ENCODE results near the gene GCAT. TPM values are rescaled to one million over a fixed set of nuclear protein-coding genes. Genes with fewer than 3 reads are reported as not detected.

GCAT gene
- total and polyA plus RNA-seq, 11 donors, result 25.2 to 83.6 (median 39.7) TPM

GRCh38 chr22:37801946-37802309 lies 5.8 kb upstream of the GCAT start:
- ATAC-seq, result no peak
- Histone ChIP-seq H3K27me3 (peaks cover 0 to 2% (median 0%) of the 10 kb centered on the region in 9 donors), H3K9me3 (no peaks in the 10 kb centered on the region), H3K4me1 (peaks cover 0 to 42% (median 19%) of the 10 kb centered on the region in 12 donors), H3K36me3 (no peaks in the 10 kb centered on the region), H3K4me3 (peak overlapping the region; percentile 54 to 83 (median 66)), H3K27ac (peak overlapping the region in 4 of 12 donors; percentile 40 to 69 (median 52))
- intact Hi-C loops (cut with DNase I), result loop anchor here in 3 of 10 donors (2.0 to 10.0 kb wide), 3 partner anchors 47 to 53 kb away; no protein-coding TSS in a partner anchor
- no peak for DNase-seq
- 7 to 8% (median 8%) methylated on average over 13 of the region's 13 CpGs for WGBS, 4 donors
- TF ChIP-seq CTCF (IDR thresholded peaks at IDR 0.05), result no peak
- TF ChIP-seq POLR2A (IDR thresholded peaks at IDR 0.05), result no peak

- intact Hi-C loops (cut with DNase I), result loop anchor here in 3 of 10 donors (2.0 to 10.0 kb wide), 3 partner anchors 48 to 54 kb away; no protein-coding TSS in a partner anchor
- peaks cover 0 to 43% (median 21%) of the 10 kb centered on the region in 12 donors for H3K4me1 ChIP-seq
- H3K4me3 ChIP-seq, result peak overlapping the region; percentile 54 to 83 (median 66)
- H3K27ac ChIP-seq, result peak overlapping the region in 7 of 12 donors; percentile 40 to 69 (median 53)
- DNase-seq (peak; percentile 71 to 80 (median 73)), ATAC-seq (peak in 3 of 4 donors; percentile 16 to 29 (median 26))
- no peaks in the 10 kb centered on the region for H3K36me3 ChIP-seq
- H3K9me3 ChIP-seq, result no peaks in the 10 kb centered on the region
- TF ChIP-seq CTCF (IDR thresholded peaks at IDR 0.05) (no peak), POLR2A (IDR thresholded peaks at IDR 0.05) (no peak)
- peaks cover 0 to 2% (median 0%) of the 10 kb centered on the region in 9 donors for H3K27me3 ChIP-seq
- WGBS, 4 donors, result 3 to 11% (median 4%) methylated on average over 19 to 63 of the region's 63 CpGs
Measured at GRCh38 chr22:37802310-37803194, 5.2 kb upstream of the GCAT start.

DNA sequence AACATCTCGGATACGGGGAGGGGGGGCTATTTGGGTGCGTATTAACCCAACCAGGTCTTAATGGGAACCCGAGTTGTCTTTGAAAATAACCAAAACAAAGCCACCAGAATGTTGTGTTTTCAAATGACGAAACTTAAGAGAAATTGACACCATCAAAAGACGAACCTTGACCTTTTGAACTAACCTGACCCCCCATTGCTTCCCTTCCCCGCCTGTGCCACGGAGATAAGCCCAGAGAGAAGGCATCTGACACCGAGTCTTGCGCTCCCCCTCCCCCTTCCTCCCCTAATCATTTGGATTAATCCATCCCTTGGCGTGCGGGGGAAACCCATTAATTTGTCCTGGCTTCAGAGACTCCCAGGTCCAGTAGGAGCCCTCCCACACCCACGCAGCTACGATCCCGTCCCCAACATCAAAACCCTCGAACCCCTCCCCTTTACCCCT lies 4.5 kb upstream of the GCAT start:
- intact Hi-C loops (cut with DNase I), result loop anchor here in 3 of 10 donors (2.0 to 10.0 kb wide), 3 partner anchors 48 to 54 kb away; no protein-coding TSS in a partner anchor
- peaks cover 0 to 2% (median 0%) of the 10 kb centered on the region in 9 donors for H3K27me3 ChIP-seq
- DNase-seq, result no peak
- no peaks in the 10 kb centered on the region for H3K36me3 ChIP-seq
- peak overlapping the region in 1 of 12 donors; percentile 69 for H3K27ac ChIP-seq
- TF ChIP-seq CTCF (IDR thresholded peaks at IDR 0.05) (no peak), POLR2A (IDR thresholded peaks at IDR 0.05) (no peak)
- 42 to 56% (median 49%) methylated on average over 16 of the region's 16 CpGs for WGBS, 4 donors
- peaks cover 0 to 48% (median 24%) of the 10 kb centered on the region in 12 donors for H3K4me1 ChIP-seq
- H3K9me3 ChIP-seq, result no peaks in the 10 kb centered on the region
- no peak for ATAC-seq
- H3K4me3 ChIP-seq, result peak overlapping the region in 9 of 12 donors; percentile 57 to 83 (median 69)
